Fibroblast of peridontal ligament (primary cell): Measurements from ENCODE around the gene SLC27A4.

Source experiments
- DNase-seq: peaks from one replicate; pipeline ENCODE4 v3.0.0-alpha.2; 2010; ENCODE audit errors: extremely low read depth

The SLC27A4 gene

GRCh38 chr9:128365525-128365924 is 25.2 kb downstream of the SLC27A4 start:
- no peak for DNase-seq

GRCh38 chr9:128369024-128369706 is 28.8 kb downstream of the SLC27A4 start:
- no peak for DNase-seq

- DNase-seq, result no peak
Measured at GRCh38 chr9:128370367-128370751, 30.0 kb downstream of the SLC27A4 start.

GRCh38 chr9:128370752-128371629 is 30.7 kb downstream of the SLC27A4 start, which contains the start of gene URM1:
TSS of gene URM1 (plus strand) at chr9:128371374. CDS start at chr9:128371381, 7 bp downstream.
- DNase-seq, result peak; percentile 93

GRCh38 chr9:128371630-128372117 is 31.3 kb downstream of the SLC27A4 start:
- peak; percentile 29 for DNase-seq

- peak; percentile 40 for DNase-seq
Measured at GRCh38 chr9:128372188-128372641, 31.9 kb downstream of the SLC27A4 start.

GRCh38 chr9:128372784-128373183 is 32.5 kb downstream of the SLC27A4 start:
- DNase-seq, result peak; percentile 19

GRCh38 chr9:128374221-128374675 is 33.9 kb downstream of the SLC27A4 start:
- DNase-seq, result no peak

- DNase-seq, result peak; percentile 23
Measured at GRCh38 chr9:128375865-128376264, 35.5 kb downstream of the SLC27A4 start.

GRCh38 chr9:128382261-128382660 is 41.9 kb downstream of the SLC27A4 start:
- no peak for DNase-seq

- no peak for DNase-seq
Measured at GRCh38 chr9:128383007-128383753, 42.9 kb downstream of the SLC27A4 start.

- DNase-seq, result no peak
Measured at GRCh38 chr9:128383791-128384190, 43.5 kb downstream of the SLC27A4 start.

- DNase-seq, result no peak
Measured at GRCh38 chr9:128384801-128385495, 44.6 kb downstream of the SLC27A4 start.

- no peak for DNase-seq
Measured at GRCh38 chr9:128385496-128386460, 45.5 kb downstream of the SLC27A4 start.

- no peak for DNase-seq
Measured at GRCh38 chr9:128388150-128388549, 47.8 kb downstream of the SLC27A4 start.

- no peak for DNase-seq
Measured at GRCh38 chr9:128389395-128390149, 49.2 kb downstream of the SLC27A4 start.

GRCh38 chr9:128390150-128390812 is 50.0 kb downstream of the SLC27A4 start:
- DNase-seq, result no peak

- no peak for DNase-seq
Measured at GRCh38 chr9:128390813-128391711, 50.7 kb downstream of the SLC27A4 start.
